Peyer's patch (tissue), 4 donors: ENCODE results near the gene UACA. TPM values are rescaled to one million over a fixed set of nuclear protein-coding genes. Genes with fewer than 3 reads are reported as not detected.

Experiments used
- DNase-seq, 3 donors: peaks; one replicate each; pipeline ENCODE4 v3.0.0-alpha.2; 2017 to 2019
- H3K27ac ChIP-seq, 4 donors: fragments of 200-600 bp; sonication (generic); one replicate each; pipeline ENCODE4 v1.5.1; 2016 to 2019
- H3K27me3 ChIP-seq, 2 donors: fragments of 200-600 bp; sonication (generic); one replicate each; pipeline ENCODE4 v1.5.1; 2019
- H3K36me3 ChIP-seq, 3 donors: fragments of 200-600 bp; sonication (generic); one replicate each; pipeline ENCODE4 v1.5.1; 2016 to 2019
- H3K4me1 ChIP-seq, 4 donors: fragments of 200-600 bp; sonication (generic); one replicate each; pipeline ENCODE4 v1.5.1; 2016 to 2019
- H3K4me3 ChIP-seq, 4 donors: fragments of 200-600 bp; sonication (generic); 1 replicate in 3 of 4; 2 replicates in 1 of 4; pipeline ENCODE4 v1.5.1; 2016 to 2019; ENCODE audit warnings: mild to moderate bottlenecking in 1 of 4
- H3K9me3 ChIP-seq, 4 donors: fragments of 200-600 bp; sonication (generic); one replicate each; pipeline ENCODE4 v1.5.1; 2016 to 2019; ENCODE audit warnings: mild to moderate bottlenecking in 1 of 4
- POLR2A ChIP-seq, 2 donors: fragments of 450-650 bp; IDR thresholded peaks; one replicate each; pipeline ENCODE4 v1.5.1; 2017; ENCODE audit warnings: antibody characterized with exemption in 2 of 2, mild to moderate bottlenecking in 2 of 2, moderate library complexity in 2 of 2
- total RNA-seq, 4 donors: library from RNA; depleted of rRNA; stranded (reverse); fragments of >200 nt; gene quantifications; one replicate each; pipeline ENCODE4 v1.1.0, GENCODE V29; 2016
- TF ChIP-seq, protein P1 (sequence below), 6 experiments: fragments of 450-650 bp in 4 of 6; fragments of 200-600 bp in 2 of 6; sonication (generic) in 1 of 6; IDR thresholded peaks; one replicate each; pipeline ENCODE4 v1.5.1; 2017 to 2019; ENCODE audit warnings: antibody characterized with exemption in 6 of 6, mild to moderate bottlenecking in 3 of 6, moderate library complexity in 1 of 6

The UACA gene
- total RNA-seq, 4 donors from 2014 or later = 41.8 to 59.1 (median 46.9) TPM

DNA sequence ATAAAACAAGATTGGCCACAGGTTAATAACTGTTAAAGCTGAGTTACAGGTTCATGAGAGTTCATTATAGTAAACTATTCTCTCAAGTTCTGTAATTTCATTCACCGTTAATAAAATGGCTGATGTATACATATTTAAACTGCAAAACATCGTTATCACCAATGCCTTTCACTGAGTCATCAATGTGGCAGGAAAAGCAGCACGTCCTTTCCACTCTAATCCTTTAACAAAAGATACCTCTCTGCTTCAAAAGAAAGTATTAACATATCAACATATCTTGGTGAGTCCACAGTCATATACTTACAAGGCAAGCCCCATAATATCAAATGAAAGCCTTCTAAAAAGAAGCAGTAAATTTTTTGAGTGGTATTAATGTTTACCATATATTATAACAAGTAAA, 54.5 kb downstream of the UACA start:
- no peaks in the 10 kb centered on the region for H3K27me3 ChIP-seq
- DNase-seq = no peak
- no peak overlapping the region for H3K4me3 ChIP-seq
- H3K9me3 ChIP-seq = no peaks in the 10 kb centered on the region
- no peaks in the 10 kb centered on the region for H3K36me3 ChIP-seq
- H3K27ac ChIP-seq = no peak overlapping the region
- H3K4me1 ChIP-seq = peaks cover 0 to 1% (median 0%) of the 10 kb centered on the region in 4 donors
- TF ChIP-seq, protein P1, sequence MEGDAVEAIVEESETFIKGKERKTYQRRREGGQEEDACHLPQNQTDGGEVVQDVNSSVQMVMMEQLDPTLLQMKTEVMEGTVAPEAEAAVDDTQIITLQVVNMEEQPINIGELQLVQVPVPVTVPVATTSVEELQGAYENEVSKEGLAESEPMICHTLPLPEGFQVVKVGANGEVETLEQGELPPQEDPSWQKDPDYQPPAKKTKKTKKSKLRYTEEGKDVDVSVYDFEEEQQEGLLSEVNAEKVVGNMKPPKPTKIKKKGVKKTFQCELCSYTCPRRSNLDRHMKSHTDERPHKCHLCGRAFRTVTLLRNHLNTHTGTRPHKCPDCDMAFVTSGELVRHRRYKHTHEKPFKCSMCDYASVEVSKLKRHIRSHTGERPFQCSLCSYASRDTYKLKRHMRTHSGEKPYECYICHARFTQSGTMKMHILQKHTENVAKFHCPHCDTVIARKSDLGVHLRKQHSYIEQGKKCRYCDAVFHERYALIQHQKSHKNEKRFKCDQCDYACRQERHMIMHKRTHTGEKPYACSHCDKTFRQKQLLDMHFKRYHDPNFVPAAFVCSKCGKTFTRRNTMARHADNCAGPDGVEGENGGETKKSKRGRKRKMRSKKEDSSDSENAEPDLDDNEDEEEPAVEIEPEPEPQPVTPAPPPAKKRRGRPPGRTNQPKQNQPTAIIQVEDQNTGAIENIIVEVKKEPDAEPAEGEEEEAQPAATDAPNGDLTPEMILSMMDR (IDR thresholded peaks at IDR 0.05) = no peak
- TF ChIP-seq POLR2A (IDR thresholded peaks at IDR 0.05) = no peak

DNA sequence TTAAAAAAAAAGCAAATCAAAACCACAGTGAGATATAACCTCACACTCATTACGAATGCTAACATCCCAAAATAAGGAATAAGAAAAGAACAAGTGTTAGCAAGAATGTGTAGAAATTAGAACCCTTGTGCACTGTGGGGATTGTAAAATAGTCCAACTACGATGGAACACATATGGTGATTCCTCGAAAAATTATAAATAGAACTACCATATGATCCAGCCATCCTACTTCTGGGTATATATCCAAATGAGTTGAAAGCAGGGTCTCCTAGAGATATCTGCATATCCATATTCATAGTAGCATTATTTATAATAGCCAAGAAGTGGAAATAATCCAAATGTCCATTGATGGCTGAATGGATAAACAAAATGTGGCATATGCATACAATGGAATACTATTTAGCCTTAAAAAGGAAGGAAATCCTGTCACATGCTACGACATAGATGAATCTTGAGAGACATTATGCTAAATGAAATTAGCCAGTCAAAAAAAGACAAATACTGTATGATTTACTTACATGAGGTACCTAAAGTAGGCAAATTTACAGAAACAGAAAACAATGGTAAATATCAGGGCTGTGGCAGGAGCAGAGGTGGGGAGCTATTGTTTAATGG, 55.6 kb downstream of the UACA start:
- Histone ChIP-seq H3K27me3 (no peaks in the 10 kb centered on the region), H3K9me3 (no peaks in the 10 kb centered on the region), H3K27ac (no peak overlapping the region), H3K4me3 (no peak overlapping the region), H3K4me1 (no peaks in the 10 kb centered on the region), H3K36me3 (no peaks in the 10 kb centered on the region)
- no peak for DNase-seq
- TF ChIP-seq, protein P1 (IDR thresholded peaks at IDR 0.05) = no peak
- TF ChIP-seq POLR2A (IDR thresholded peaks at IDR 0.05) = no peak

DNA sequence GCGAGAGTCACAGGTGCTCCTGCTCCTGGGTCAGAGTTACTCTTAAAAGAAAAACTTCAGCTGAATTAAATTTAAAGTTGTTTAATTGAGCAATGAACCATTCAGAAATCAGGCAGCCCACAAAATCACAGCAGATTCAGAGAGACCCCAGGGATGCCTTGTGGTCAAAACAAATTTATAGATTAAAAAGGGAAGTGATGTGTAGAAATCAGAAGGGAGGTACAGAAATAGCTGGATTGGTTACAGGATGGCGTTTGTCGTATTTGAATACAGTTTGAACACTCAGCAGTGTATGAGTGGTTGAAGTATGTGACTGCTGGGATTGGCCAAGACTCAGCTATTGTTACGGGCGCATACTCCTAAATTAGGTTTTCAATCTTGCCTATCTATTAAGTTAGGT, 58.6 kb downstream of the UACA start:
- no peak for DNase-seq
- H3K27me3 ChIP-seq = no peaks in the 10 kb centered on the region
- no peaks in the 10 kb centered on the region for H3K4me1 ChIP-seq
- TF ChIP-seq, protein P1 (IDR thresholded peaks at IDR 0.05) = no peak
- TF ChIP-seq POLR2A (IDR thresholded peaks at IDR 0.05) = no peak
- no peak overlapping the region for H3K4me3 ChIP-seq
- no peaks in the 10 kb centered on the region for H3K36me3 ChIP-seq
- H3K9me3 ChIP-seq = no peaks in the 10 kb centered on the region
- no peak overlapping the region for H3K27ac ChIP-seq

DNA sequence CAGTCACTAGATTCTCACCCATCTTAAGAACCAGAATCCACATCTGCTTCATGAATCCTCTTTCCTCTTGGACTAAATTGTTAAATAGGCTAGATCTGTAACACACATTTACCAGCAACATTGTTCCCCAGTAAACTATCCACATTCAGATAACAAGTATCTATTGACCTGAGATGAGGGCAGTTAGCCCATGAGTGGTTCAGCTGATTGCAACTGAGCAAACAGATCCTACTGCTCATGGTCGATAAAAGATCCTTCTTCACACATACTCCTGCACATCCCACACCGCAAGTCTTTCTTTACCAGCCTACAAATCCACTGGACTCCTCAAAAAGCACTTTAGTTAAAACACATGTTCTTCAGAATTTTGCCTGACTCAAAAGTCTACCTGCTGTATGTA, 59.2 kb downstream of the UACA start:
- no peak overlapping the region for H3K27ac ChIP-seq
- H3K4me1 ChIP-seq = peaks cover 0 to 4% (median 0%) of the 10 kb centered on the region in 4 donors
- H3K4me3 ChIP-seq = no peak overlapping the region
- no peak for TF ChIP-seq POLR2A (IDR thresholded peaks at IDR 0.05)
- TF ChIP-seq, protein P1 (IDR thresholded peaks at IDR 0.05) = no peak
- no peaks in the 10 kb centered on the region for H3K9me3 ChIP-seq
- H3K27me3 ChIP-seq = no peaks in the 10 kb centered on the region
- no peak for DNase-seq
- H3K36me3 ChIP-seq = no peaks in the 10 kb centered on the region

DNA sequence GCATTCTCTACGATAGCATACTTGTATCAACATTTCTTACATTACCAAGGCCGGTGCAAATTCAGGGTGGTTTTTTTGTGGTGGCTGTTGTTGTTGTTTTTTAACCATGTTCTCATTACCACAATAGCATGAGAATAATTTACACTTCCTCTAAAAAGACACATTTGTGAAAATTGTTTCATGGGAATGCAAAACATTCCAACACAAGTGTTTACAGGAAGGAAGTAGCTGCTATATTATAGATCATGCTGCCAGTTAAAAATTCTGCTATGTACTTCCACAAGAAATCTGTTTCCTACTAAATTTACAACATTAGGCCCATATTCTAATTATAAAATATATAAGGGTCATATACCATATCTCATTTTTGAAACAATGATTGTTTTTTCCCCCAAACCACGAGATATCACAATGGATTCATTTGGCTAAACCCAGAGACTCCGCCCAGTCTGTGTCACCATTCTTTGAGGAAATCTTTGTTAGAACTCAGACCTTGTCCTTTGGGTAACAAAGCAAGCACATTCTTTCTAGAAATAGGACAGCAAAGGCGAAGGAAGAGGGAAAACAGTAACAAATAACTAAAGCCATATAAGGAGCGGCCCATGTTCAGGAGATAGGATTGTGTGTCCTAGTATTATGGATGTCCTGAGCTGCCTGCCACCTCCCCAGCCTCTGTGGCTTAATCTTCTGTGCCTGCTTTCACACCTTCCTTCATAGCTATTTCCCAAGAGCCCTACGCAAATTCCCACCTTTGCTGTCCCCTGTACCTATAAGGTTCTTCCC, 60.1 kb downstream of the UACA start:
- Histone ChIP-seq H3K4me1 (peaks cover 0 to 12% (median 0%) of the 10 kb centered on the region in 4 donors), H3K27ac (no peak overlapping the region), H3K4me3 (no peak overlapping the region), H3K9me3 (no peaks in the 10 kb centered on the region), H3K36me3 (no peaks in the 10 kb centered on the region), H3K27me3 (no peaks in the 10 kb centered on the region)
- no peak for DNase-seq
- TF ChIP-seq, protein P1 (IDR thresholded peaks at IDR 0.05) = no peak
- no peak for TF ChIP-seq POLR2A (IDR thresholded peaks at IDR 0.05)
